ENCODE results near the gene RNASEH2A. TPM values are rescaled to one million over a fixed set of nuclear protein-coding genes. Genes with fewer than 3 reads are reported as not detected.

Gene RNASEH2A
- total RNA-seq, 1 experiment from 2014 or later: 120 TPM

GRCh38 chr19:12794971-12795381 lies 11.4 kb upstream of the RNASEH2A start:
- ATAC-seq (no peak), DNase-seq (no peak)
- Histone ChIP-seq H3F3A (ENCODE audit: low read length, unreplicated experiment) (peaks cover 12% of the 10 kb centered on the region), H3K4me1 (ENCODE audit: insufficient read depth, low read length) (peaks cover 26% of the 10 kb centered on the region), H3K9ac (ENCODE audit: low read length) (no peak overlapping the region), H4K20me1 (ENCODE audit: low read length) (peaks cover 16% of the 10 kb centered on the region), H3K9me2 (replicated peaks; ENCODE audit: low read length) (no peaks in the 10 kb centered on the region), H3K9me3 (ENCODE audit: low read length) (no peaks in the 10 kb centered on the region), H2AFZ (ENCODE audit: low read length) (no peak overlapping the region), H3K79me2 (ENCODE audit: low read length) (peaks cover 27% of the 10 kb centered on the region), H3K27me3 (ENCODE audit: low read length) (no peaks in the 10 kb centered on the region), H3K27ac (ENCODE audit: low read length) (no peak overlapping the region), H3K36me3 (ENCODE audit: low read depth, low read length) (peaks cover 8% of the 10 kb centered on the region), H3K4me3 (ENCODE audit: low read length) (no peak overlapping the region), H3K4me2 (ENCODE audit: low read length) (no peak overlapping the region)
- BruUV-seq (replicated peaks): no TSS peak
- POLR2A ChIA-PET (ENCODE audit: unreplicated experiment): interaction anchor here (0.6 kb wide), 1 partner anchor 82 kb away, joined by 5 read pairs; no protein-coding TSS in a partner anchor
- TF ChIP-seq EZH2phosphoT487 (IDR thresholded peaks at IDR 0.05; ENCODE audit: borderline replicate concordance, low read length) (no peak), EZH2 (IDR thresholded peaks at IDR 0.05; ENCODE audit: low read length, unreplicated experiment) (no peak)
- TF ChIP-seq, protein P1, sequence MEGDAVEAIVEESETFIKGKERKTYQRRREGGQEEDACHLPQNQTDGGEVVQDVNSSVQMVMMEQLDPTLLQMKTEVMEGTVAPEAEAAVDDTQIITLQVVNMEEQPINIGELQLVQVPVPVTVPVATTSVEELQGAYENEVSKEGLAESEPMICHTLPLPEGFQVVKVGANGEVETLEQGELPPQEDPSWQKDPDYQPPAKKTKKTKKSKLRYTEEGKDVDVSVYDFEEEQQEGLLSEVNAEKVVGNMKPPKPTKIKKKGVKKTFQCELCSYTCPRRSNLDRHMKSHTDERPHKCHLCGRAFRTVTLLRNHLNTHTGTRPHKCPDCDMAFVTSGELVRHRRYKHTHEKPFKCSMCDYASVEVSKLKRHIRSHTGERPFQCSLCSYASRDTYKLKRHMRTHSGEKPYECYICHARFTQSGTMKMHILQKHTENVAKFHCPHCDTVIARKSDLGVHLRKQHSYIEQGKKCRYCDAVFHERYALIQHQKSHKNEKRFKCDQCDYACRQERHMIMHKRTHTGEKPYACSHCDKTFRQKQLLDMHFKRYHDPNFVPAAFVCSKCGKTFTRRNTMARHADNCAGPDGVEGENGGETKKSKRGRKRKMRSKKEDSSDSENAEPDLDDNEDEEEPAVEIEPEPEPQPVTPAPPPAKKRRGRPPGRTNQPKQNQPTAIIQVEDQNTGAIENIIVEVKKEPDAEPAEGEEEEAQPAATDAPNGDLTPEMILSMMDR (conservative IDR thresholded peaks at IDR 0.05; ENCODE audit: low read depth, low read length): no peak
- intact Hi-C loops (cut with micrococcal nuclease): no loop called here
- CTCF ChIA-PET: no interaction called here

DNA sequence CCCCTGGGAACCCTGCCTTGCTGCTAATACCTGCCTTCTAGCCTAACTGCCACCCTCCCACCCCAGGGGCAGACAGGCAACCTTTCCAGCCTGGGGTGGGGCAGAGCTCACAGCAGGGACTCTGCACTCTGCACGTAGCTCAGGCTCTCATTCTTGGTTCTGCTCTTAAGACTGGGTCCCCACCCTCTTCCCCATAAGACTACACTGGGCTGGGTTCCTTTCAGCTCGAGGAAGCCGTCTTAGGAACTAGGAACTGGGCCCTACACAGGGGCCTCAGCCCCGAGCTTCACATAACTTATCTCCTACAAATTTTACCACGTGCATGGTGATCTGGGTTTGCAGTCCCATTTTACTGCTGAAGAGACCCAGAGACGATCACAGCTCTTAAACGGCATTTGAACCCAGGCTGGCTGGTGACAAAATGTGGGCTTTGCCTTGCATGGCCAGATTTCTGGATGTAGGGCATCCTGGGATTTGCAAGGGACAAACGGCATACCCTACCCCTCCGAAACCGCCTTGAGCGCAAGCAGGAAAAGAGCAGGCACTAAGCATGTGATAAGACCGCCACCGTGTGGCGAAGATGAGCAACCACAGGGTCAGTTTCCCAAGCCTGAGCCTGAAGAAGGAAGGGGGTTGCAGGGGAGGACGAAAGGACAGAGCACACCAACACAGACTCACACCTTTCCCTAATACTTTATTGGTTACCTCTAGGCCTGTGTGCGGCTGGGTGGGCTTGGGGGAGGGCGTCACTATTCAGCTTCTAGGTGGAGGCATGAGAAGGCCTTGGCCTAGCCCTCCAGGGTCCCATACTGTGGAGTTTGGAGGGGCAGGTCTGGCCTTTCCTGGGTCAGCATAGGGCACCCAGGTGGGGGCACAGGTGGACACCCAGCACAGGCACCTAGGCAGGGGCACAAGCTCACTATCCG lies 10.0 kb upstream of the RNASEH2A start:
- H3K9me3 ChIP-seq (ENCODE audit: low read length): no peaks in the 10 kb centered on the region
- peaks cover 23% of the 10 kb centered on the region for H3K4me1 ChIP-seq (ENCODE audit: insufficient read depth, low read length)
- H3K27me3 ChIP-seq (ENCODE audit: low read length): no peaks in the 10 kb centered on the region
- H3K4me2 ChIP-seq (ENCODE audit: low read length): peak overlapping the region; percentile 62
- 0 out of 2 replicates have a peak overlapping the region, but pooled peaks have one; percentile 39 for H2AFZ ChIP-seq (ENCODE audit: low read length)
- TF ChIP-seq, protein P1 (conservative IDR thresholded peaks at IDR 0.05; ENCODE audit: low read depth, low read length): peak; percentile 98
- TF ChIP-seq EZH2phosphoT487 (IDR thresholded peaks at IDR 0.05; ENCODE audit: borderline replicate concordance, low read length): no peak
- H4K20me1 ChIP-seq (ENCODE audit: low read length): peaks cover 16% of the 10 kb centered on the region
- no peak overlapping the region for H3K4me3 ChIP-seq (ENCODE audit: low read length)
- POLR2A ChIA-PET (ENCODE audit: unreplicated experiment): interaction anchor here (0.6 kb wide), 1 partner anchor 52 kb away, joined by 3 read pairs; no protein-coding TSS in a partner anchor
- intact Hi-C loops (cut with micrococcal nuclease): loop anchor here (1.0 kb wide), 2 partner anchors 19 to 36 kb away; no protein-coding TSS in a partner anchor
- peaks cover 15% of the 10 kb centered on the region for H3K36me3 ChIP-seq (ENCODE audit: low read depth, low read length)
- ATAC-seq: peak; percentile 19
- H3K27ac ChIP-seq (ENCODE audit: low read length): no peak overlapping the region
- peaks cover 40% of the 10 kb centered on the region for H3K79me2 ChIP-seq (ENCODE audit: low read length)
- no peaks in the 10 kb centered on the region for H3K9me2 ChIP-seq (replicated peaks; ENCODE audit: low read length)
- BruUV-seq (replicated peaks): no TSS peak
- H3F3A ChIP-seq (ENCODE audit: low read length, unreplicated experiment): peaks cover 7% of the 10 kb centered on the region
- H3K9ac ChIP-seq (ENCODE audit: low read length): no peak overlapping the region
- DNase-seq: peak; percentile 94
- CTCF ChIA-PET: interaction anchor here (0.7 to 1.2 kb wide), 5 partner anchors 18 to 36 kb away, joined by 3 to 12 read pairs (median 4); partner anchors contain the start of gene HOOK2
